Right ventricle myocardium inferior (tissue), 1 donor: Measurements from ENCODE around the gene PDLIM5. TPM values are rescaled to one million over a fixed set of nuclear protein-coding genes. Genes with fewer than 3 reads are reported as not detected.

Source experiments
- ATAC-seq: fragments of 200-7000 bp; cut with Tn5 transposase; one replicate; pipeline ENCODE4 v1.9.1; 2020; ENCODE audit warnings: mild to moderate bottlenecking, moderate library complexity
- DNase-seq: peaks from one replicate; pipeline ENCODE4 v3.0.0; 2021; ENCODE audit errors: missing footprints
- intact Hi-C: fragments of 100-400 bp; cut with DNase I; formaldehyde crosslinking; loops from one replicate; pipeline ENCODE4 v1.11.0; 2022
- total RNA-seq: library from RNA; stranded (reverse); fragmentation: NEBNext Ultra II Directional; extraction: Animal tissue kit (Norgen Biotek cat#: 25700); gene quantifications from one replicate; pipeline ENCODE4 v1.2.1, GENCODE V29; 2021
- donor health status: DM: no; HTN: yes; CAD: no; lungs with severe emphysema.

Gene PDLIM5
- total RNA-seq, 1 donor from 2014 or later = 1,145 TPM

- DNase-seq (no peak), ATAC-seq (no peak)
- intact Hi-C loops = no loop called here
Observed at GRCh38 chr4:94419549-94419948, 32.2 kb upstream of the PDLIM5 start.

- intact Hi-C loops = no loop called here
- ATAC-seq (peak; percentile 70), DNase-seq (no peak)
Observed at GRCh38 chr4:94419956-94420355, 31.8 kb upstream of the PDLIM5 start.

- intact Hi-C loops = no loop called here
- no peak for DNase-seq
- no peak for ATAC-seq
Observed at GRCh38 chr4:94420356-94420755, 31.4 kb upstream of the PDLIM5 start.

GRCh38 chr4:94426783-94427182, 25.0 kb upstream of the PDLIM5 start:
- intact Hi-C loops = no loop called here
- no peak for ATAC-seq
- DNase-seq = no peak

GRCh38 chr4:94428884-94429283, 22.9 kb upstream of the PDLIM5 start:
- DNase-seq (no peak), ATAC-seq (no peak)
- intact Hi-C loops = no loop called here

GRCh38 chr4:94430406-94430805, 21.3 kb upstream of the PDLIM5 start:
- intact Hi-C loops = no loop called here
- DNase-seq (no peak), ATAC-seq (no peak)

- DNase-seq (no peak), ATAC-seq (no peak)
- intact Hi-C loops = no loop called here
Observed at GRCh38 chr4:94431388-94431787, 20.4 kb upstream of the PDLIM5 start.

- DNase-seq (no peak), ATAC-seq (no peak)
- intact Hi-C loops = no loop called here
Observed at GRCh38 chr4:94434505-94434904, 17.2 kb upstream of the PDLIM5 start.

- intact Hi-C loops = no loop called here
- DNase-seq (no peak), ATAC-seq (no peak)
Observed at GRCh38 chr4:94435874-94436273, 15.9 kb upstream of the PDLIM5 start.

GRCh38 chr4:94436512-94436911, 15.2 kb upstream of the PDLIM5 start:
- DNase-seq (no peak), ATAC-seq (no peak)
- intact Hi-C loops = no loop called here

GRCh38 chr4:94439606-94440005, 12.1 kb upstream of the PDLIM5 start:
- no peak for DNase-seq
- intact Hi-C loops = no loop called here
- ATAC-seq = no peak

- DNase-seq (no peak), ATAC-seq (no peak)
- intact Hi-C loops = no loop called here
Observed at GRCh38 chr4:94441838-94442237, 9.9 kb upstream of the PDLIM5 start.

GRCh38 chr4:94442251-94442650, 9.5 kb upstream of the PDLIM5 start:
- ATAC-seq (peak; percentile 89), DNase-seq (no peak)
- intact Hi-C loops = no loop called here

- ATAC-seq = no peak
- DNase-seq = no peak
- intact Hi-C loops = no loop called here
Observed at GRCh38 chr4:94446386-94446785, 5.4 kb upstream of the PDLIM5 start.

- DNase-seq (no peak), ATAC-seq (no peak)
- intact Hi-C loops = no loop called here
Observed at GRCh38 chr4:94447754-94448411, 3.9 kb upstream of the PDLIM5 start.

- ATAC-seq = no peak
- intact Hi-C loops = no loop called here
Observed at GRCh38 chr4:94448815-94449375, 2.8 kb upstream of the PDLIM5 start.

GRCh38 chr4:94451051-94451694, 569 bp upstream of the PDLIM5 start:
- intact Hi-C loops = loop anchor here (5.0 to 10.0 kb wide), 2 partner anchors 111 to 246 kb away; partner anchors contain the start of gene SMARCAD1
- no peak for DNase-seq
- no peak for ATAC-seq

More at GRCh38 chr4:94448815-94449375, 2.8 kb upstream of the PDLIM5 start:
- no peak for DNase-seq

- intact Hi-C loops = loop anchor here (2.0 to 10.0 kb wide), 4 partner anchors 44 to 248 kb away; partner anchors contain the start of gene SMARCAD1
- peak; percentile 87 for DNase-seq
- peak; percentile 87 for ATAC-seq
Observed at GRCh38 chr4:94452476-94453371, 982 bp downstream of the PDLIM5 start.

GRCh38 chr4:94453391-94453963, 1.7 kb downstream of the PDLIM5 start:
- no peak for ATAC-seq
- DNase-seq = no peak
- intact Hi-C loops = loop anchor here (2.0 to 10.0 kb wide), 4 partner anchors 45 to 249 kb away; partner anchors contain the start of gene SMARCAD1
